Astrocyte (in vitro differentiated cells and primary cell): ENCODE measurements around the gene HBM. TPM values are rescaled to one million over a fixed set of nuclear protein-coding genes. Genes with fewer than 3 reads are reported as not detected.
"Not testable (repeated sequence)": the region's sequence is repeated elsewhere in the genome, so short reads cannot be mapped to it uniquely, and the experiment has no call there.

ENCODE experiments used
- DNase-seq: peaks from one replicate; pipeline ENCODE4 v3.0.0-alpha.2; 2010; ENCODE audit warnings: low read depth
- FAIRE-seq: peaks from 2 replicates; lab custom pipeline; 2011; peaks lifted over from hg19 to GRCh38; lab: Jason Lieb, UNC
- H2AFZ ChIP-seq: 2 replicates; pipeline ENCODE4 v1.6.0; 2012; ENCODE audit warnings: low read depth, low read length, inconsistent platforms
- H3K27ac ChIP-seq: 2 replicates; pipeline ENCODE4 v1.5.1; 2011; ENCODE audit warnings: low read depth, low read length, inconsistent platforms
- H3K27me3 ChIP-seq: 2 replicates; pipeline ENCODE4 v1.6.0; 2011; ENCODE audit warnings: low read length, inconsistent platforms; ENCODE audit not compliant: insufficient read depth
- H3K36me3 ChIP-seq: 2 replicates; pipeline ENCODE4 v1.5.1; 2011; ENCODE audit warnings: low read length, inconsistent platforms; ENCODE audit not compliant: insufficient read depth
- H3K4me1 ChIP-seq: 2 replicates; pipeline ENCODE4 v1.5.1; 2011; ENCODE audit warnings: low read length, inconsistent platforms; ENCODE audit not compliant: insufficient read depth
- H3K4me2 ChIP-seq: 2 replicates; pipeline ENCODE4 v1.6.0; 2012; ENCODE audit warnings: low read length, inconsistent platforms
- H3K4me3 ChIP-seq: 2 replicates; pipeline ENCODE4 v1.5.1; 2011; ENCODE audit warnings: low read depth, mild to moderate bottlenecking, low read length, inconsistent platforms; ENCODE audit not compliant: insufficient read depth
- H3K79me2 ChIP-seq: 2 replicates; pipeline ENCODE4 v1.6.0; 2012; ENCODE audit warnings: mild to moderate bottlenecking, low read length, inconsistent platforms; ENCODE audit not compliant: insufficient read depth
- H3K9ac ChIP-seq: 2 replicates; pipeline ENCODE4 v1.6.0; 2012; ENCODE audit warnings: mild to moderate bottlenecking, low read length, inconsistent platforms
- H3K9me3 ChIP-seq: 2 replicates; pipeline ENCODE4 v1.5.1; 2012; ENCODE audit warnings: low read depth, mild to moderate bottlenecking, low read length, inconsistent platforms; ENCODE audit not compliant: insufficient read depth
- H4K20me1 ChIP-seq: 2 replicates; pipeline ENCODE4 v1.6.0; 2012; ENCODE audit warnings: low read length, inconsistent platforms; ENCODE audit not compliant: insufficient read depth
- H3K27ac Mint-ChIP-seq: one replicate; pipeline ENCODE4 v1.8.0; 2021; ENCODE audit warnings: mild to moderate bottlenecking, mixed read lengths; ENCODE audit not compliant: unreplicated experiment
- H3K27me3 Mint-ChIP-seq: one replicate; pipeline ENCODE4 v1.8.0; 2021; ENCODE audit warnings: low read depth, mixed read lengths; ENCODE audit not compliant: unreplicated experiment
- H3K36me3 Mint-ChIP-seq: one replicate; pipeline ENCODE4 v1.8.0; 2021; ENCODE audit warnings: low read depth, mixed read lengths; ENCODE audit not compliant: unreplicated experiment
- H3K4me1 Mint-ChIP-seq: one replicate; pipeline ENCODE4 v1.8.0; 2021; ENCODE audit warnings: low read depth, mixed read lengths; ENCODE audit not compliant: unreplicated experiment
- H3K4me3 Mint-ChIP-seq: one replicate; pipeline ENCODE4 v1.8.0; 2021; ENCODE audit warnings: mild to moderate bottlenecking, moderate library complexity, mixed read lengths; ENCODE audit not compliant: unreplicated experiment
- H3K9me3 Mint-ChIP-seq: one replicate; pipeline ENCODE4 v1.8.0; 2021; ENCODE audit warnings: mild to moderate bottlenecking, mixed read lengths; ENCODE audit not compliant: unreplicated experiment
- EZH2 ChIP-seq: IDR thresholded peaks from 2 replicates; pipeline ENCODE4 v1.6.1; 2012; ENCODE audit warnings: mild to moderate bottlenecking, low read length, inconsistent platforms; ENCODE audit not compliant: insufficient read depth
- total RNA-seq: library from RNA; stranded (reverse); gene quantifications from 2 replicates; pipeline ENCODE4 v1.2.1, GENCODE V29; 2021
- TF ChIP-seq, protein P1 (sequence below): IDR thresholded peaks from 2 replicates; pipeline ENCODE4 v1.5.1; 2011; ENCODE audit warnings: low read depth, mild to moderate bottlenecking, inconsistent platforms, low read length, moderate library complexity; ENCODE audit not compliant: insufficient read depth

HBM gene
- total RNA-seq, 1 donor from 2014 or later = not detected

DNA sequence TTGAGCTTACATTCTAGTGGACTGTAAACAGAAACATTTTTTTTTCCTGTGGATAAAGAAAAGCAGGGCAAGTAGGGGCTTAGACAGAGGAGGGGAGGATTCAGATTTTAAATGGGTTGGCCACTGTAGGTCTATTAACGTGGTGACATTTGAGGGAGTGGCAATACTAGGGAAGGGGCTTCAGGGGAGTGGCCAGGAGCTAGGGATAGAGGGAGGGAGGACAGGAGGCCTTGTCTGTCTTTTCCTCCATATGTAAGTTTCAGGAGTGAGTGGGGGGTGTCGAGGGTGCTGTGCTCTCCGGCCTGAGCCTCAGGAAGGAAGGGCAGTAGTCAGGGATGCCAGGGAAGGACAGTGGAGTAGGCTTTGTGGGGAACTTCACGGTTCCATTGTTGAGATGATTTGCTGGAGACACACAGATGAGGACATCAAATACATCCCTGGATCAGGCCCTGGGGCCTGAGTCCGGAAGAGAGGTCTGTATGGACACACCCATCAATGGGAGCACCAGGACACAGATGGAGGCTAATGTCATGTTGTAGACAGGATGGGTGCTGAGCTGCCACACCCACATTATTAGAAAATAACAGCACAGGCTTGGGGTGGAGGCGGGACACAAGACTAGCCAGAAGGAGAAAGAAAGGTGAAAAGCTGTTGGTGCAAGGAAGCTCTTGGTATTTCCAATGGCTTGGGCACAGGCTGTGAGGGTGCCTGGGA is 6.5 kb upstream of the HBM start:
- no peaks in the 10 kb centered on the region for H4K20me1 ChIP-seq
- H3K27ac Mint-ChIP-seq = no peak overlapping the region
- H3K9me3 ChIP-seq = no peaks in the 10 kb centered on the region
- peaks cover 3% of the 10 kb centered on the region for H3K4me1 Mint-ChIP-seq
- H3K4me3 Mint-ChIP-seq = no peak overlapping the region
- peaks cover 3% of the 10 kb centered on the region for H3K36me3 Mint-ChIP-seq
- H3K27me3 Mint-ChIP-seq = peaks cover 50% of the 10 kb centered on the region
- peaks cover 6% of the 10 kb centered on the region for H3K4me1 ChIP-seq
- no peak for DNase-seq
- no peak overlapping the region for H3K4me3 ChIP-seq
- peaks cover 21% of the 10 kb centered on the region for H3K27me3 ChIP-seq
- TF ChIP-seq, protein P1, sequence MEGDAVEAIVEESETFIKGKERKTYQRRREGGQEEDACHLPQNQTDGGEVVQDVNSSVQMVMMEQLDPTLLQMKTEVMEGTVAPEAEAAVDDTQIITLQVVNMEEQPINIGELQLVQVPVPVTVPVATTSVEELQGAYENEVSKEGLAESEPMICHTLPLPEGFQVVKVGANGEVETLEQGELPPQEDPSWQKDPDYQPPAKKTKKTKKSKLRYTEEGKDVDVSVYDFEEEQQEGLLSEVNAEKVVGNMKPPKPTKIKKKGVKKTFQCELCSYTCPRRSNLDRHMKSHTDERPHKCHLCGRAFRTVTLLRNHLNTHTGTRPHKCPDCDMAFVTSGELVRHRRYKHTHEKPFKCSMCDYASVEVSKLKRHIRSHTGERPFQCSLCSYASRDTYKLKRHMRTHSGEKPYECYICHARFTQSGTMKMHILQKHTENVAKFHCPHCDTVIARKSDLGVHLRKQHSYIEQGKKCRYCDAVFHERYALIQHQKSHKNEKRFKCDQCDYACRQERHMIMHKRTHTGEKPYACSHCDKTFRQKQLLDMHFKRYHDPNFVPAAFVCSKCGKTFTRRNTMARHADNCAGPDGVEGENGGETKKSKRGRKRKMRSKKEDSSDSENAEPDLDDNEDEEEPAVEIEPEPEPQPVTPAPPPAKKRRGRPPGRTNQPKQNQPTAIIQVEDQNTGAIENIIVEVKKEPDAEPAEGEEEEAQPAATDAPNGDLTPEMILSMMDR = no peak
- no peak for TF ChIP-seq EZH2
- FAIRE-seq = no peak
- H3K9me3 Mint-ChIP-seq = peaks cover 9% of the 10 kb centered on the region
- no peak overlapping the region for H3K27ac ChIP-seq
- no peaks in the 10 kb centered on the region for H3K36me3 ChIP-seq
- H3K4me2 ChIP-seq = no peak overlapping the region
- no peak overlapping the region for H2AFZ ChIP-seq
- H3K79me2 ChIP-seq = no peaks in the 10 kb centered on the region
- no peak overlapping the region for H3K9ac ChIP-seq

DNA sequence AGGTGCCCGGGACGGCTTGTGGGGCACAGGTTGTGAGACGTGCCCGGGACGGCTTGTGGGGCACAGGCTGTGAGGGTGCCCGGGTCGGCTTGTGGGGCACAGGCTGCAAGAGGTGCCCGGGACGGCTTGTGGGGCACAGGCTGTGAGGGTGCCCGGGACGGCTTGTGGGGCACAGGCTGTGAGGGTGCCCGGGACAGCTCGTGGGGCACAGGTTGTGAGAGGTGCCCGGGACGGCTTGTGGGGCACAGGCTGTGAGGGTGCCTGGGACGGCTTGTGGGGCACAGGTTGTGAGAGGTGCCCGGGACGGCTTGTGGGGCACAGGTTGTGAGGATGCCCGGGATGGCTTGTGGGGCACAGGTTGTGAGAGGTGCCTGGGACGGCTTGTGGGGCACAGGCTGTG is 5.5 kb upstream of the HBM start:
- H3K4me3 Mint-ChIP-seq, H2AFZ ChIP-seq, H3K4me2 ChIP-seq, H3K9me3 Mint-ChIP-seq, H3K9me3 ChIP-seq, H3K27ac Mint-ChIP-seq, H3K27ac ChIP-seq, DNase-seq, H3K4me3 ChIP-seq, H3K36me3 Mint-ChIP-seq, H3K79me2 ChIP-seq, FAIRE-seq, H4K20me1 ChIP-seq, H3K9ac ChIP-seq, H3K4me1 Mint-ChIP-seq, H3K36me3 ChIP-seq, H3K4me1 ChIP-seq: not testable (repeated sequence)
- H3K27me3 Mint-ChIP-seq = peaks cover 46% of the 10 kb centered on the region
- H3K27me3 ChIP-seq = peaks cover 19% of the 10 kb centered on the region

DNA sequence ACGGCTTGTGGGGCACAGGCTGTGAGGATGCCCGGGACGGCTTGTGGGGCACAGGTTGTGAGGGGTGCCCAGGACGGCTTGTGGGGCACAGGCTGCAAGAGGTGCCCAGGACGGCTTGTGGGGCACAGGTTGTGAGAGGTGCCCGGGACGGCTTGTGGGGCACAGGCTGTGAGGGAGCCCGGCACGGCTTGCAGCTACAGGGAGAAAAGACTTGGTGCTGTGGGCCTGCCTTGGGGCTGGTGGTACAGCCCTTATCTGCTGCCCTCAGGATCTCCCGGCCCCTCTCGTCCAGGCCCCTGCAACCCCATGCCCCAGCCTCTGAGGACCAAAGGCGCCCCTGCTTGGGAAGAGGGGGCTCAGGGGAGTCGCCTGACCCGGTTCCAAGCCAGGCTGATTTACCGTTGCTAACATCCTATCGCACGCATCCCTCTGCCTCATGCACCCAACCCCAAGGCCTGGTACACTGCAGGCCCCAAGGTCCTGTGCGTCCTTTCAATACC is 5.0 kb upstream of the HBM start:
- H3K27me3 ChIP-seq = peaks cover 21% of the 10 kb centered on the region
- no peak overlapping the region for H3K9ac ChIP-seq
- H3K9me3 ChIP-seq = no peaks in the 10 kb centered on the region
- no peaks in the 10 kb centered on the region for H3K4me1 Mint-ChIP-seq
- no peaks in the 10 kb centered on the region for H3K36me3 ChIP-seq
- H3K9me3 Mint-ChIP-seq = peaks cover 7% of the 10 kb centered on the region
- H4K20me1 ChIP-seq = no peaks in the 10 kb centered on the region
- no peaks in the 10 kb centered on the region for H3K36me3 Mint-ChIP-seq
- H3K79me2 ChIP-seq = no peaks in the 10 kb centered on the region
- no peak overlapping the region for H3K4me3 ChIP-seq
- peaks cover 6% of the 10 kb centered on the region for H3K4me1 ChIP-seq
- peaks cover 42% of the 10 kb centered on the region for H3K27me3 Mint-ChIP-seq
- H3K4me3 Mint-ChIP-seq = no peak overlapping the region
- TF ChIP-seq, protein P1 = no peak
- TF ChIP-seq EZH2 = no peak
- no peak overlapping the region for H3K27ac ChIP-seq
- FAIRE-seq (no peak), DNase-seq (no peak)
- no peak overlapping the region for H2AFZ ChIP-seq
- H3K4me2 ChIP-seq = no peak overlapping the region
- H3K27ac Mint-ChIP-seq = no peak overlapping the region
